GM12891 (cell line): ENCODE measurements around the gene TLR7.

Experiments used
- PAX5 ChIP-seq: IDR thresholded peaks from 2 replicates; pipeline ENCODE4 v1.6.1; 2011; ENCODE audit warnings: low read length, moderate library complexity, mild to moderate bottlenecking; ENCODE audit not compliant: insufficient read depth, severe bottlenecking
- POLR2A ChIP-seq: IDR thresholded peaks from 2 replicates; pipeline ENCODE4 v1.6.1; 2011; ENCODE audit warnings: low read depth, low read length, control low read depth
- POLR2AphosphoS5 ChIP-seq: IDR thresholded peaks from 2 replicates; pipeline ENCODE4 v1.6.1; 2011; ENCODE audit warnings: low read depth, low read length, control low read depth
- SPI1 ChIP-seq: IDR thresholded peaks from 2 replicates; pipeline ENCODE4 v1.6.1; 2011; ENCODE audit warnings: low read depth, low read length, control low read depth
- TAF1 ChIP-seq: IDR thresholded peaks from 2 replicates; pipeline ENCODE4 v1.6.1; 2011; ENCODE audit warnings: low read depth, low read length, control low read depth

DNA sequence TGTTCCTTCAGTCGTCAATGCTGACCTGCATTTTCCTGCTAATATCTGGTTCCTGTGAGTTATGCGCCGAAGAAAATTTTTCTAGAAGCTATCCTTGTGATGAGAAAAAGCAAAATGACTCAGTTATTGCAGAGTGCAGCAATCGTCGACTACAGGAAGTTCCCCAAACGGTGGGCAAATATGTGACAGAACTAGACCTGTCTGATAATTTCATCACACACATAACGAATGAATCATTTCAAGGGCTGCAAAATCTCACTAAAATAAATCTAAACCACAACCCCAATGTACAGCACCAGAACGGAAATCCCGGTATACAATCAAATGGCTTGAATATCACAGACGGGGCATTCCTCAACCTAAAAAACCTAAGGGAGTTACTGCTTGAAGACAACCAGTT, 52.2 kb downstream of the TLR7 start:
- TF ChIP-seq SPI1 (no peak), TAF1 (no peak), POLR2A (no peak), POLR2AphosphoS5 (no peak), PAX5 (no peak)
